NCI-H146 (cell line): ENCODE results near the gene KLHL3.

Experiments used
- DNase-seq: peaks from one replicate; lab custom pipeline; 2025; lab: John Stamatoyannopoulos, UW

KLHL3 gene

DNA sequence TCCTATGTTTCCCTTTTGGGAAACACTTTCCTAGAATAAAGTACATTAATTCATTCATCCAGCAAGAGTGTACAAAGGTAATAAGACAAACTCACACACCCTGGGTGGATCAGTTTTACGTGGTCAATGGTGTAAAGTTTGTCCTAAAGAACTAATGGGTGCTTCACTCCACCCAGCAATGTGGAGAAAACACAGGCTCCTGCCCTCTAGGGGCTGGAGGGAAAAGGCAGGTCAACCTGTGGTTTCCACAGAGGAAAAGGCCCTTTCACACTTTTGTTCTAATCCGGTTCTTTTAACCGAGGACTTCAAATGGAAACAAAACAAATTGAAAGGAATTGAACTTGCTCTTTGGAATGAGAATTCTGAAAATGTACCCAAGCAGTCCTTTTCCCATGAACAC, 155.9 kb downstream of the KLHL3 start:
- no peak for DNase-seq

DNA sequence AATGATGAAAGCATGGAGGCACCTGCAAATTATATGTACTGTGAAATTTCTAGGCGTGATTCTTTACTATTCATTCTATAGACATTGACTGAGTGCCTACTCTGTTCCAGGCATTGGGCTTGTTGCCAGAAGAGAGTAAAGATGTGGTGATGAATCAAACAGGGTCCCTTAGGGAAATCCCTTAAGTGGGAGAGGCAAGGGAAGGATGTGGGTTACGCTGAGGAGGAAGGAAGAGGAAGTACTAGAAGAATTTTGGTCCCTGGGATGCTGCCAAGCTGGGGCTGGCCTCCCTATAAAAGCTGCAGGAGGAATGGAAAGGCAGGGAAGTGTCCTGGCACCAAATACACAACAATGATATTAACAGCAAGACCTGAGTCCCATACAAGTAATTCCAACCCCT, 160.0 kb downstream of the KLHL3 start:
- no peak for DNase-seq

GRCh38 chr5:137575211-137575610, 160.7 kb downstream of the KLHL3 start:
- no peak for DNase-seq

GRCh38 chr5:137573376-137573775, 162.5 kb downstream of the KLHL3 start:
- DNase-seq: no peak

- DNase-seq: no peak
These were observed 163.7 kb downstream of the KLHL3 start for GRCh38 chr5:137572042-137572695.

DNA sequence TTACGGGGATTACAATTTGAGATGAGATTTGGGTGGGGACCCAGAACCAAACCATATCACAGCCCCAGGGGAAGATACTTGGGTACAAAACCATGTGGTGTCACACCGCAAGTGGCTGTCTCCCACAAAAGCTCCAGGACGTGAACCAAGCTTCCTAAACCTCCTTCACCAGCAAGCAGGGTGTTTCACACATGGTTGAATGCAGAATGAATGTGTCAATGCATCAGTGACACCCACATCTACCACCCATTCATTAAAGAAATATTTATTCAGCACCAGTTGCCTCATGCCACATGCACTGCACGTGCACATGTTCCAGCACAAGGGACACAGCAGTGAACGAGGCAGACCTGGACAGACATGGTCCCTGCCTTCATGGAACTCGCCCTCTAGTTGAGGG, 165.8 kb downstream of the KLHL3 start:
- DNase-seq: no peak
